NCI-H1048 (cell line): ENCODE data around the gene DNAH8.

Experiments
- DNase-seq: peaks from one replicate; lab custom pipeline; 2025; lab: John Stamatoyannopoulos, UW

Gene DNAH8

GRCh38 chr6:39075010-39075686 lies 360.0 kb downstream of the DNAH8 start:
- DNase-seq: no peak

- no peak for DNase-seq
Observed at GRCh38 chr6:39075807-39076622, 360.9 kb downstream of the DNAH8 start.

GRCh38 chr6:39076623-39077535 lies 361.8 kb downstream of the DNAH8 start:
- DNase-seq: no peak

DNA sequence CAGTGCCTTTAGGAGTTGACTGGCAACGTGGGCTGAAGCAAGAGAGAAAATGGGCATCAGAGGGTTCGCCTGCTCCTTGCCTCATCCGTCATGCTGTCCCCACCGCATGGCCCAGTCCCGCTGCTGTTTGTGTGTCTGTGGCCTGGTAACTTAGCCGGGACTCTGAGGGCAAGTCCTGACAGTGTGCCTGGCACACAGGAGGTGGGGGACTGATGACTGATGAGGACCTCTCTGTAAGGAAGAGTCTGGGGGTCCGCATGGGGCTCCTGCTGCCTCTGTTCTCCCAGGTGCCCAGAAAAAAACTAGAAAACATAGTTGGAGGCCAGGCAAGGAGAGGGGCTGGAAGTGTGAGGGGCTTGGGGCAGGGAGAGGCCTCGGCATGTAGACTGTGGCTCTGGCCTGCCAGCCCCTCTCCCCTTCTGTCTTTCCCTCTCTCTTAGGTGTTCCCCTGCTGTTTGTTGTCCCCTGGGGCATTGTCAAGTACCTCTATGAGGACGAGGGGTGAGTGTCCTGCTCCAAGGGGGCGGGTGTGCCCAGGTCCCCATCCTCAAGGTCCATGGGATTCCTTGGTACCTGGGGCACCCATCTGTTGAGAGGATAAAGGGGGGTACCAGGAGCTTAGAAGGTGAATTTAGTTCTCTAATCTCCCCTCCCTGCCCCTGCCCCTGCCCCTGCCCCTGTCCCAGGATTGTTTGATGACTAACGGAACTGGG lies 362.9 kb downstream of the DNAH8 start:
- no peak for DNase-seq

DNA sequence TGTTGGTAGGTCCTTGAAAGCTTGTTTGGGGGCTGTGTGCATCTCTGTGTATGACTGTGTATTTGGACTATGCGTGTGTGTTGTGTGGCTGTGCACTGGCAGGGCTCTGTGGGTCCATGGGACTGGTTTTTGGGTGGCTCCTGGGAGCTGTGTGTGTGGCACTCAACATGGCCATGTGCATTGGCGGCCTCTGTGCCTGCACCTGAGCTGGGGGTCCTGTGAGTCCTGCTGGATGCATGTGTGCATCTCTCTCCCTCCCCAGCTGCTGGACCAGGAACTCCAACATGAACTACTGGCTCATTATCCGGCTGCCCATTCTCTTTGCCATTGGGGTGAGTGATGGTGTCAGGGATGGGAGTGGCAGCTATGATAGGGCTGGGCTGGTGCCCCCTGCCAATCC lies 363.6 kb downstream of the DNAH8 start:
- no peak for DNase-seq

GRCh38 chr6:39079197-39080125 lies 364.4 kb downstream of the DNAH8 start:
- DNase-seq: no peak
